NCI-H1092 (cell line): Measurements from ENCODE around the gene SEC24B.
"Not testable (repeated sequence)": the region's sequence is repeated elsewhere in the genome, so short reads cannot be mapped to it uniquely, and the experiment has no call there.

Experiments used
- DNase-seq: peaks from one replicate; lab custom pipeline; 2025; lab: John Stamatoyannopoulos, UW

SEC24B gene

GRCh38 chr4:109506890-109507289 is 73.3 kb downstream of the SEC24B start:
- DNase-seq, result no peak

DNA sequence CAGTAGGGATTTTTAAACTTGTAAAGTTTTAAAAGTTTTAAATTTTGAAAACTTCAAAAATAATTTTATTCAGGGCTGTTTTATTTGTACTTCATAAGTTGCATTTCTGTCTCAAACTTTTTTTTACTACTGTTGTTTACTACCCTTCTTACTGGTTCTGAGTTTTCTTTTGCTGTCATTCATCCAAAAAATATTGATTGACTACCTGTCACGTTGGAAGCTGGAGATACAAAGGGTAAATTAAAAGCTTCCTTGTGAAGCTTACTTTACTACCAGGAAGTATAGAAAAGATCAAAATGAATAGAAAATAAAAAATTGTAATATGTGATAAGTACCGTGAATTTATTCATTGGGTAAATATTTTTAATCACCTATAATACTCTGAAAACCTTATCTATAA is 77.1 kb downstream of the SEC24B start:
- DNase-seq, result no peak

DNA sequence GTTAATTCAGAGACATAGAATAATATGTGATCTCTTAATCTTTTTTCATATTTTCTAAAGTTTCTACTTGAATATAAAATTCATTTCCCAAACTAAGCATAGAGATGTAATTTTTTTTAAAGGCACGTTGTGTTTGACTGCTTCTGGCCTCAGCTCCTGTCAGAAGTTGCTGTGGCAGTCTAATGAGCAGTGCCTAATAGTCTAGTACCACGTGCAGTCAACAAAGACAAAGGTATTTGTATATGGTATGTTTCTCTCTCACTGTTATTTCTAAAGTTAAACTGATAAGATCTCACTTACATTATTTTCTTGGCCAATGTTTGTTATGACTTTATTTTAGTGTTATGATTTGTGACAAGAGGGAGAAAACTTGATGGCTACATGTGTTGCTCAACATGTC is 77.8 kb downstream of the SEC24B start:
- DNase-seq, result no peak

- DNase-seq, result not testable (repeated sequence)
Observed at GRCh38 chr4:109513368-109513767, 79.8 kb downstream of the SEC24B start.

- DNase-seq, result no peak
Observed at GRCh38 chr4:109532182-109532581, 98.6 kb downstream of the SEC24B start.

DNA sequence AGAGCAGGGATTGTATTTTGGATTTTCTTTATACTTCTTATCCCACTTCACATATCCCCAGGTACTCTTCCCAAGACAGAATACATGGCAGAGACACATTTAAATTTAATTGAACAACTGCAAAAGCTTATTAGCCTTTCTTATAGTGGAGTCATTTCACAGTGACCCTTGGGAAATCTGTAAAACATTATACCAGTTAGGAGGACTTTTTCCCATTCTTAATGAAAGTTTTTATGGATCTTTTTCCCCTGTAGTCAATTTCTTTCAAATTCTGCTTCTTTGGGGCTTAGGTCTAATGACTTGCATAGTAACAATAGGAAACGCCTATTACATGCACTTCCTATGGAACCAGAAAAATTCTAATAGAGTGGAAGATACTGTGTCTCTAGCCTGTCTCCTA is 111.8 kb downstream of the SEC24B start:
- no peak for DNase-seq

DNA sequence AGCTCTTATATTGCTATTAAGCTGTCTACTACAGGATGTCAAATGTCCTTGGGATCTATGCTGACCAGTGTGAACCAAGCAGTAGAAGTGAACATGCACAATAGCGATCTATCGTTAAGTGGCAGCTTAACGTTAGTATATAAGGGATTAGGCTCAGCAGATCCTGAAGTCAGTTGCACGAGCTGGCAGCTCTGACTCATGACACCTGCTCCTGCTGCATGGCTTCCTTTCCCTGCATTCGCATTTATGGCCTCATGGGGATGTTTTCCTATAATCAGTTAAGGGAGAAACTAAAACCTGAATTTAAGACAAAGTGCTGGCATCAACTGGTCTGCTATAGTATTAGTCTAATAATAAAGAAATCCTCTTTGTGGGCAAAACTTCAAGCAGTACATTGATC is 113.8 kb downstream of the SEC24B start:
- no peak for DNase-seq

DNA sequence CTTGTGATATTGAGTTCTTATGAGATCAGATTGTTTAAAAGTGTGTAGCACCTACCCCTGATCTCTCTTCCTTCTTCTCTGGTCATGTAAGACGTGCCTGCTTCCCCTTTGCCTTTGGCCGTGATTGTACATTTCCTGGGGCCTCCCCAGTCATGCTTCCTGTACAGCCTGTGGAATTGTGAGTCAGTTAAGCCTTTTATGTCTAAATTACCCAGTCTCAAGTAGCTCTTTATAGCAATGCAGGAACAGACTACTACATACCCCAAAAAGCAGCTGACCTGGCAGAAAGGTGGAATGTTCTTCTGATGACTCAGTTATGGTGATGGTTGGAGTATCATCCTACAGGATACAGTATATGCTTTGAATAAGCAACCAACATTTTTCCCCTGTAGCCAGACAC is 115.0 kb downstream of the SEC24B start:
- no peak for DNase-seq

DNA sequence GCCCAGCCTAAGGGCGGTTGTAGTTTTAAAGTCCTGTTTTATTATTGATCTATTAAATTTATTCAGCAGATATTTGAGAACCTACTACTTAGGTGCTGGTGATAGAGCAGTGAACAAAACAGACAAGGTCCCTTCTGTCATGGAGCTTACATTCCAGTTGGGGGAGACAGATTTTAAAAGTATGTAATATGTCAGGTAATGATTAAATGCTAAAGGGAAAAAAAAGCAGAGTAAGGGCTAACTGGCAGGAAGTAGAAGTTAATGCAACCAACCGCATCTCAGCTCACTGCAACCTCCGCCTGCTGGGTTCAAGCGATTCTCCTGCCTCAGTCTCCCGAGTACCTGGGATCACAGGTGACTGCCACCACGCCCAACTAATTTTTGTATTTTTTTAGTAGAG is 118.6 kb downstream of the SEC24B start:
- no peak for DNase-seq

- no peak for DNase-seq
Observed at GRCh38 chr4:109553130-109553529, 119.5 kb downstream of the SEC24B start.

DNA sequence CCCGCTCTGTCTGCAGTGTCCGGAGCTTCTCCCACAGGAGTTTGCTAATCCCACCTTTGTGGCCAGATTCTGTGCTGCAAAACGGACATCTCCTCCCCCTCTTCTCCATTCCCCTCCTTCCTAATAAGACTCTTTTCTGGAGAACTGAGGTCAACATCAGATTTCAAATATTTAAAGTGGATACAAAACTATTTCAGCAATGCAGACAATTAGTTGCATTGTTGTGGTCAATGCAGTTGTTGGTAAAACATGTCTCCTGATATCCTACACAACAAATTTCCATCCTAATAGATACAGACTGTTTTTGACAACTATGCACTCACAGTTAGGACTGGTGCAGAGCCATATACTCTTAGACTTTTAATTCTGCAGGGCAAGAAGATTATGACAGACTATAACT is 121.4 kb downstream of the SEC24B start:
- no peak for DNase-seq

- no peak for DNase-seq
Observed at GRCh38 chr4:109557433-109557832, 123.8 kb downstream of the SEC24B start.

DNA sequence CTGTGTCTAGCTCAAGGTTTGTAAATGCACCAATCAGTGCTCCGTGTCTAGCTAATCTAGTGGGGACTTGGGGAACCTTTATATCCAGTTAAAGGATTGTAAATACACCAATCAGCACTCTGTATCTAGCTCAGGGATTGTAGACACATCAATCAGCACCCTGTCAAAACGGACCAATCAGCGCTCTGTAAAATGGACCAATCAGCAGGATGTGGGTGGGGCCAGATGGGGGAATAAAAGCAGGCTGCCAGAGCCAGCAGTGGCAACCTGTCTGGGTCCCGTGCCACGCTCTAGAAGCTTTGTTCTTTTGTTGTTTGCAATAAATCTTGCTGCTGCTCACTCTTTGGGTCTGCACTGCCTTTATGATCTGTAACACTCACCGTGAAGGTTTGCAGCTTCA is 124.5 kb downstream of the SEC24B start:
- not testable (repeated sequence) for DNase-seq

- no peak for DNase-seq
Observed at GRCh38 chr4:109559625-109559982, 126.0 kb downstream of the SEC24B start.

DNA sequence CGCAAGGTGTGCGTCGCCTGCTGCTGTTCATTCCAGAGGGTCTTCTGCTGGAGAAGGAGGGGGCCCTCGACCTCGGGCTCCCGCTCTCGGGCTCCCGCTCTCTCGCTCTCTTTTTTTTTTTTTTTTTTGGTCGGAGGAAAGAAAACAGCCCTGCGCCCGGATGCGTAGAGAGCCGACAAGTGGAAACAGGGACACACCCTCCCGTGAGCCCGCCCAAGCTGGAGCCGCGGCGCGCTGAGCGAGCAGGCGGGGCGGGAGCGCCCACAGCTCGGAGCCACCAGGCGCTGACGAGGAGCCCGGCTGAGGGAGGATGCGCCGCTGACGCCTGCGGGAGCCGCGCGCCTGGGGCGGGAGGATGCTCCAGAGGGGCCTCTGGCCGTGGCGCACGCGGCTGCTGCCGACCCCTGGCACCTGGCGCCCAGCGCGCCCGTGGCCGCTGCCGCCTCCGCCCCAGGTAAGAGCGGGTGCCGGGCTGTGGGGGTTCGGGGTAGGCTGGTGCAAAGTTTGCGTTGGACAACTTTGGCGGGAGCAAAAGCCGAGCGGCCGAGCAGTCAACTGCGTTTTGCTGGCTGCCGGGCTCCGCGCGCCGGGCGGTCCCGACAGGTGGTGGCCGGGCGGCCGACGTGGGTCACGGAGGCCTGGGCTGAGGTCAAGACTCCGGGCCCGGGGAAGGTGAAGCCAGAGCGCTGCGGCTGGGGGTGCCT is 126.5 kb downstream of the SEC24B start, which contains the start of gene MCUB:
TSS of gene MCUB (plus strand) at position 264 of the 704 bp plus-strand sequence. CDS start at position 356, 92 bp downstream.
- peak; percentile 62 for DNase-seq

- no peak for DNase-seq
Observed at GRCh38 chr4:109560687-109561461, 127.3 kb downstream of the SEC24B start.

- no peak for DNase-seq
Observed at GRCh38 chr4:109562457-109563239, 129.0 kb downstream of the SEC24B start.

DNA sequence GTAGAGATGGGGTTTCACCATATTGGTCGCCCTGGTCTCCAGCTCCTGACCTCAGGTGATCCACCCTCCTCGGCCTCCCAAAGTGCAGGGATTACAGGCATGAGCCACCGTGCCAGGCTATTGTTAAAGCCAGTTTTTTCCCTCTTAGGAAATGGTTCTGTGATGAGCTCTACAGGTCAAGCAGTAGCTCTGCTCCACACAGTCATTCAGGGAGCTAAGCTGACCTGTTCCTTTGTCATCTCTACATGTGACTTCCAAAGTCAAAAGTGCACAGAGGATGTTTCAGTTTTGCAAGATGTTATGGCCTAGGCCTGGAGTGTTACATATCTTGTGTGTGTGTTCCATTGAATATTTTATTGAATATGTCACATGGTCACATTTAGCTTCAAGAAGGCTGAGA is 137.9 kb downstream of the SEC24B start:
- no peak for DNase-seq

GRCh38 chr4:109572154-109572553 is 138.5 kb downstream of the SEC24B start:
- no peak for DNase-seq

DNA sequence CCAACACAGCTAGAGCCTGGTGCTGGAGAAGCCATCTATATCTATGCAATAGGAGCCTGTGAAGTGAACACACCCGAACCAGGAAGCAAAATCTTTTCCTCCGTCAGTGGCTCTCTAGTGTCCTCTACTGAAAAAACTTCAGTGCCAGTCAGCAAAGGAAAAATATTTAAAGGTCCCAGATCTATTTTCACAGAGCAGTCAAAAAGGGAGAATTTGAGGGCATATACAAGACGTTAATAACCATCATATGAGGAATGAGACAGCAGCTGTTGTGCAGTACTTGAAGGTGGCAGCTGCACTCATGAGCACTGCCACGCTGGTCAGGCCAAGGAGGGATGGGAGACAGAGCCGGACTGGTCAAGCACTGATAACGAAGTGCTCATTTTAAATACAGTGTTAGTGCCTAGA is 140.8 kb downstream of the SEC24B start:
- no peak for DNase-seq

GRCh38 chr4:109574931-109575804 is 141.6 kb downstream of the SEC24B start:
- DNase-seq, result peak; percentile 10

DNA sequence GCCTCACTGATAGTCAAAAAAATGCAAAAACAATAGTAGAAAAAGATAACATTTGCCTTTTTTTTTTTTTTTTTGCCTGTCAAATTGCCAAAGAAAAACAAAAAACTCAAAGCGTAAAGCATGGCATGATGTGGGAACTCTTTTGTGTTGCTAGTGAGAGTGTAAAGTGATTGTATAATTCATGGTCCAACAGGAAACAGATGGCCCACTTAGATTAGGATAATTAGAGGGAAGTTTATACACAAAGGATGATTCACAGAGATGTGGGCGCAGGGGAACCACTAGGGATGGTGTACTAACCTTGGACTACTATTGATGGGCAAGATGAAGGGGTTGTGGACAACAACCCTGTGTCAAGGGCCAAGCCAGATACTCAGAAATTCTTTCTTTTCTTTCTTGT is 142.8 kb downstream of the SEC24B start:
- DNase-seq, result no peak
